Breast epithelium (tissue), 3 donors: Measurements from ENCODE around the gene RXFP1.

Experiments
- CTCF ChIP-seq, 3 donors: fragments of 450-650 bp; IDR thresholded peaks; one replicate each; pipeline ENCODE4 v1.5.1; 2016 to 2017; ENCODE audit warnings: antibody characterized with exemption in 3 of 3, mild to moderate bottlenecking in 3 of 3, moderate library complexity in 3 of 3
- POLR2A ChIP-seq: fragments of 450-650 bp; IDR thresholded peaks from one replicate; pipeline ENCODE4 v1.6.1; 2016; ENCODE audit warnings: antibody characterized with exemption, mild to moderate bottlenecking, moderate library complexity
- POLR2AphosphoS5 ChIP-seq, 3 donors: sonication (generic); formaldehyde crosslinking; IDR thresholded peaks; one replicate each; pipeline ENCODE4 v1.6.1; 2017; ENCODE audit warnings: antibody characterized with exemption in 3 of 3

DNA sequence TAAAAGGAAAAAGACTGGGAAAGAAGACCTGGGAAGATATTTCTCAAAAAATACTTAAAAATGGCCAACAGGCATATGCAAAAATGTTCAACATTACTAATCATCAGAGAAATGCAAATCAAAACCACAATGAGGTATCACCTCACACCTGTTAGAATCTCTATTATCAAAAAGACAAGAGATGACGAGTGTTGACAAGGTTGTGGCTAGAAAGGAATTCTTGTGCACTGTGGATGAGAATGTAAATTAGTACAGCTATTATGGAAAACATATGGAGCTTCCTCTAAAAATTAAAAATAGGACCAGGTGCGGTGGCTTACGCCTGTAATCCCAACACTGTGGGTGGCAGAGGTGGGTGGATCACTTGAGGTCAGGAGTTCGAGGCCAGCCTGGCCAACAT is 100.0 kb downstream of the RXFP1 start:
- TF ChIP-seq CTCF (IDR thresholded peaks at IDR 0.05) (no peak), POLR2AphosphoS5 (IDR thresholded peaks at IDR 0.05) (no peak), POLR2A (no peak)
